Measurements from ENCODE around the gene LRRC57.
"Not testable (repeated sequence)": the region's sequence is repeated elsewhere in the genome, so short reads cannot be mapped to it uniquely, and the experiment has no call there.

Gene LRRC57

DNA sequence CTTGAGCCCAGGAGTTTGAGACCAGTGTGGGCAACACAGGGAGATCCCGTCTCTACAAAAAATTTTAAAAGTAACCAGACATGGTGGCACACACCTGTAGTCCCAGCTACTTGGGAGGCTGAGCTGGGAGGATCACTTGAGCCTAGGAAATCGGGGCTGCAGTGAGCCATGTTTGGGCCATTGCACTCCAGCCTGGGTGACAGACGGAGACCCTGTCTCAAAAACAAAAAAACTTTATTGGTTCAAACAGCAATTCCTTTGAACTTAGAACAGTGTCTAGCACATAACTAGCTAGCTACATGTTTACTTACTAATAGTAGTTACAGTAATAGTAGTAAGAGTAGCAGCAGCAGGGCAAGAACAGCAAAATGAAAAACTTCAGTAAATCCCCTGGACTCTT is 10.1 kb upstream of the LRRC57 start:
- TF ChIP-seq, protein P1, sequence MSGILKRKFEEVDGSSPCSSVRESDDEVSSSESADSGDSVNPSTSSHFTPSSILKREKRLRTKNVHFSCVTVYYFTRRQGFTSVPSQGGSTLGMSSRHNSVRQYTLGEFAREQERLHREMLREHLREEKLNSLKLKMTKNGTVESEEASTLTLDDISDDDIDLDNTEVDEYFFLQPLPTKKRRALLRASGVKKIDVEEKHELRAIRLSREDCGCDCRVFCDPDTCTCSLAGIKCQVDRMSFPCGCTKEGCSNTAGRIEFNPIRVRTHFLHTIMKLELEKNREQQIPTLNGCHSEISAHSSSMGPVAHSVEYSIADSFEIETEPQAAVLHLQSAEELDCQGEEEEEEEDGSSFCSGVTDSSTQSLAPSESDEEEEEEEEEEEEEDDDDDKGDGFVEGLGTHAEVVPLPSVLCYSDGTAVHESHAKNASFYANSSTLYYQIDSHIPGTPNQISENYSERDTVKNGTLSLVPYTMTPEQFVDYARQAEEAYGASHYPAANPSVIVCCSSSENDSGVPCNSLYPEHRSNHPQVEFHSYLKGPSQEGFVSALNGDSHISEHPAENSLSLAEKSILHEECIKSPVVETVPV (CRISPR knock-in tag; IDR thresholded peaks at IDR 0.05) = no peak
- TF ChIP-seq ZFP30 (CRISPR knock-in tag; IDR thresholded peaks at IDR 0.05) = no peak
- TF ChIP-seq ARNTL (CRISPR knock-in tag; IDR thresholded peaks at IDR 0.05; ENCODE audit: borderline replicate concordance, low read depth) = no peak
- no peak for TF ChIP-seq PPARA (CRISPR knock-in tag; IDR thresholded peaks at IDR 0.05; ENCODE audit: borderline replicate concordance)
- TF ChIP-seq ZNF70 (CRISPR knock-in tag; IDR thresholded peaks at IDR 0.05) = no peak
- TF ChIP-seq, protein P2, sequence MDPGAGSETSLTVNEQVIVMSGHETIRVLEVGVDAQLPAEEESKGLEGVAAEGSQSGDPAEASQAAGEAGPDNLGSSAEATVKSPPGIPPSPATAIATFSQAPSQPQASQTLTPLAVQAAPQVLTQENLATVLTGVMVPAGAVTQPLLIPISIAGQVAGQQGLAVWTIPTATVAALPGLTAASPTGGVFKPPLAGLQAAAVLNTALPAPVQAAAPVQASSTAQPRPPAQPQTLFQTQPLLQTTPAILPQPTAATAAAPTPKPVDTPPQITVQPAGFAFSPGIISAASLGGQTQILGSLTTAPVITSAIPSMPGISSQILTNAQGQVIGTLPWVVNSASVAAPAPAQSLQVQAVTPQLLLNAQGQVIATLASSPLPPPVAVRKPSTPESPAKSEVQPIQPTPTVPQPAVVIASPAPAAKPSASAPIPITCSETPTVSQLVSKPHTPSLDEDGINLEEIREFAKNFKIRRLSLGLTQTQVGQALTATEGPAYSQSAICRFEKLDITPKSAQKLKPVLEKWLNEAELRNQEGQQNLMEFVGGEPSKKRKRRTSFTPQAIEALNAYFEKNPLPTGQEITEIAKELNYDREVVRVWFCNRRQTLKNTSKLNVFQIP (CRISPR knock-in tag; IDR thresholded peaks at IDR 0.05; ENCODE audit: borderline replicate concordance, low read depth) = no peak
- TF ChIP-seq, protein P3, sequence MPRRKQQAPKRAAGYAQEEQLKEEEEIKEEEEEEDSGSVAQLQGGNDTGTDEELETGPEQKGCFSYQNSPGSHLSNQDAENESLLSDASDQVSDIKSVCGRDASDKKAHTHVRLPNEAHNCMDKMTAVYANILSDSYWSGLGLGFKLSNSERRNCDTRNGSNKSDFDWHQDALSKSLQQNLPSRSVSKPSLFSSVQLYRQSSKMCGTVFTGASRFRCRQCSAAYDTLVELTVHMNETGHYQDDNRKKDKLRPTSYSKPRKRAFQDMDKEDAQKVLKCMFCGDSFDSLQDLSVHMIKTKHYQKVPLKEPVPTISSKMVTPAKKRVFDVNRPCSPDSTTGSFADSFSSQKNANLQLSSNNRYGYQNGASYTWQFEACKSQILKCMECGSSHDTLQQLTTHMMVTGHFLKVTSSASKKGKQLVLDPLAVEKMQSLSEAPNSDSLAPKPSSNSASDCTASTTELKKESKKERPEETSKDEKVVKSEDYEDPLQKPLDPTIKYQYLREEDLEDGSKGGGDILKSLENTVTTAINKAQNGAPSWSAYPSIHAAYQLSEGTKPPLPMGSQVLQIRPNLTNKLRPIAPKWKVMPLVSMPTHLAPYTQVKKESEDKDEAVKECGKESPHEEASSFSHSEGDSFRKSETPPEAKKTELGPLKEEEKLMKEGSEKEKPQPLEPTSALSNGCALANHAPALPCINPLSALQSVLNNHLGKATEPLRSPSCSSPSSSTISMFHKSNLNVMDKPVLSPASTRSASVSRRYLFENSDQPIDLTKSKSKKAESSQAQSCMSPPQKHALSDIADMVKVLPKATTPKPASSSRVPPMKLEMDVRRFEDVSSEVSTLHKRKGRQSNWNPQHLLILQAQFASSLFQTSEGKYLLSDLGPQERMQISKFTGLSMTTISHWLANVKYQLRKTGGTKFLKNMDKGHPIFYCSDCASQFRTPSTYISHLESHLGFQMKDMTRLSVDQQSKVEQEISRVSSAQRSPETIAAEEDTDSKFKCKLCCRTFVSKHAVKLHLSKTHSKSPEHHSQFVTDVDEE (CRISPR knock-in tag; IDR thresholded peaks at IDR 0.05) = no peak
- TF ChIP-seq, protein P4, sequence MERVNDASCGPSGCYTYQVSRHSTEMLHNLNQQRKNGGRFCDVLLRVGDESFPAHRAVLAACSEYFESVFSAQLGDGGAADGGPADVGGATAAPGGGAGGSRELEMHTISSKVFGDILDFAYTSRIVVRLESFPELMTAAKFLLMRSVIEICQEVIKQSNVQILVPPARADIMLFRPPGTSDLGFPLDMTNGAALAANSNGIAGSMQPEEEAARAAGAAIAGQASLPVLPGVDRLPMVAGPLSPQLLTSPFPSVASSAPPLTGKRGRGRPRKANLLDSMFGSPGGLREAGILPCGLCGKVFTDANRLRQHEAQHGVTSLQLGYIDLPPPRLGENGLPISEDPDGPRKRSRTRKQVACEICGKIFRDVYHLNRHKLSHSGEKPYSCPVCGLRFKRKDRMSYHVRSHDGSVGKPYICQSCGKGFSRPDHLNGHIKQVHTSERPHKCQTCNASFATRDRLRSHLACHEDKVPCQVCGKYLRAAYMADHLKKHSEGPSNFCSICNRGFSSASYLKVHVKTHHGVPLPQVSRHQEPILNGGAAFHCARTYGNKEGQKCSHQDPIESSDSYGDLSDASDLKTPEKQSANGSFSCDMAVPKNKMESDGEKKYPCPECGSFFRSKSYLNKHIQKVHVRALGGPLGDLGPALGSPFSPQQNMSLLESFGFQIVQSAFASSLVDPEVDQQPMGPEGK (CRISPR knock-in tag; IDR thresholded peaks at IDR 0.05; ENCODE audit: borderline replicate concordance) = no peak
- TF ChIP-seq ZNF565 (CRISPR knock-in tag; conservative IDR thresholded peaks at IDR 0.05; ENCODE audit: low read depth) = no peak
- no peak for TF ChIP-seq RARB (CRISPR knock-in tag; IDR thresholded peaks at IDR 0.05)
- TF ChIP-seq TCF4 (CRISPR knock-in tag; IDR thresholded peaks at IDR 0.05; ENCODE audit: borderline replicate concordance) = no peak
- no peak for TF ChIP-seq BACH2 (CRISPR knock-in tag; IDR thresholded peaks at IDR 0.05; ENCODE audit: borderline replicate concordance)
- no peak for TF ChIP-seq CSDC2 (CRISPR knock-in tag; IDR thresholded peaks at IDR 0.05)
- ATAC-seq = no peak

DNA sequence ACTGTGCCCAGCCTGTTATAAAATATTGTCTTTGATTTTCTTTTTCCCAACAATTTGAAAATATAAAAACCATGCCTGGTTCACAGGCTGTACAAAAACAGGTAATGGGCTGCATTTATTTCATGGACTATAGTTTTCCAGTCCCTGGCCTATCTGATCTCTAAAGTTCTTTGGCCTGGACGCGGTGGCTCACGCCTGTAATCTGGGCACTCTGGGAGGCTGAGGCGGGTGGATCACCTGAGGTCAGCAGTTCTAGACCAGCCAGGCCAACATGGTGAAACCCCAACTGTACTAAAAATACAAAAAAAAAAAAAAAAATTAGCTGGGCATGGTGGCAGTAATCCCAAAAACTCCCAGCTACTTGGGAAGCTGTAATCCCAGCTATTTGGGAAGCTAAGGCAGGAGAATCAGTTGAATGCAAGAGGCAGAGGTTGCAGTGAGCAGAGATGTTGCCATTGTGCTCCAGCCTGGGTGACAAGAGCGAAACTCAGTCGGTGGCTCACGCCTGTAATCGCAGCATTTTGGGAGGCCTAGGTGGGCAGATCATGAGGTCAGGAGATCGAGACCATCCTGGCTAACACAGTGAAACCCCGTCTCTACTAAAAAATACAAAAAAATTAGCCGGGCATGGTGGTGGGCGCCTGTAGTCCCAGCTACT is 8.1 kb upstream of the LRRC57 start:
- ATAC-seq = not testable (repeated sequence)

DNA sequence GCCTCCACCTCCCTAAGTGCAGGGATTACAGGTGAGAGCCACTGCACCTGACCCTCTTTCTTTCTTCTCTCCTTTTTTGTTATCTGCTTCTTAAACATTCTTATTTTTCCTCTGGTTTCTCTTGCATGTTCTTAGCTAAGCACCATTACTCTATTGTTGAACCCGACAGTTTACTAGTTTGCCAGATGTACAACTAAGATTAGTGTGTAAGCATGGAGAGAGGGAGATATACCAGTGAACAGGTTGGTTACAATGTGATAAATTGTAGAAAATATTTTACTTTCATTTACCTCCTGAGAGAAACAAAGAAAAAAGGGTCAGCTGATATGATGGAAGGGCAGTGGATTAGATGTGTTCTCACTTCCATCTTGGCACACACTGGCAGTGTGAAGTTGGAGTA is 5.0 kb upstream of the LRRC57 start:
- TF ChIP-seq ZNF565 (CRISPR knock-in tag; conservative IDR thresholded peaks at IDR 0.05; ENCODE audit: low read depth) (no peak), GLIS3 (CRISPR knock-in tag; IDR thresholded peaks at IDR 0.05) (no peak), ZNF70 (CRISPR knock-in tag; IDR thresholded peaks at IDR 0.05) (no peak), SNAI2 (CRISPR knock-in tag; IDR thresholded peaks at IDR 0.05) (no peak), CSDC2 (CRISPR knock-in tag; IDR thresholded peaks at IDR 0.05) (no peak), ZC3H10 (CRISPR knock-in tag; IDR thresholded peaks at IDR 0.05) (no peak), ZFP30 (CRISPR knock-in tag; IDR thresholded peaks at IDR 0.05) (no peak), ZNF8 (CRISPR knock-in tag; IDR thresholded peaks at IDR 0.05) (no peak), ESRRG (CRISPR knock-in tag; IDR thresholded peaks at IDR 0.05) (no peak), ZFP3 (CRISPR knock-in tag; IDR thresholded peaks at IDR 0.05) (no peak), TCF4 (CRISPR knock-in tag; IDR thresholded peaks at IDR 0.05; ENCODE audit: borderline replicate concordance) (no peak), PPARA (CRISPR knock-in tag; IDR thresholded peaks at IDR 0.05; ENCODE audit: borderline replicate concordance) (no peak)
- TF ChIP-seq, protein P3 (CRISPR knock-in tag; IDR thresholded peaks at IDR 0.05) = no peak
- TF ChIP-seq, protein P2 (CRISPR knock-in tag; IDR thresholded peaks at IDR 0.05; ENCODE audit: borderline replicate concordance, low read depth) = no peak
- no peak for ATAC-seq
